Panc1 (cell line): ENCODE results near the gene FCN1.

Source experiments
- POLR2AphosphoS5 ChIP-seq: IDR thresholded peaks from 2 replicates; pipeline ENCODE4 v1.6.1; 2012; ENCODE audit warnings: mild to moderate bottlenecking, low read depth, low read length, moderate library complexity
- SIN3A ChIP-seq: IDR thresholded peaks from 2 replicates; pipeline ENCODE4 v1.6.1; 2012; ENCODE audit warnings: low read depth, mild to moderate bottlenecking, low read length, moderate library complexity, borderline replicate concordance; ENCODE audit not compliant: insufficient read depth
- TF ChIP-seq, protein P1 (sequence below): fragments of 450-650 bp; IDR thresholded peaks from 2 replicates; pipeline ENCODE4 v1.5.1; 2017; ENCODE audit warnings: mild to moderate bottlenecking
- TF ChIP-seq, protein P2 (sequence below), 2 experiments: IDR thresholded peaks; 2 replicates each; pipeline ENCODE4 v1.6.1; 2011 to 2012; ENCODE audit warnings: low read depth in 2 of 2, control low read depth in 1 of 2, low read length in 1 of 2, mild to moderate bottlenecking in 1 of 2, moderate library complexity in 1 of 2; ENCODE audit not compliant: insufficient read depth in 1 of 2

DNA sequence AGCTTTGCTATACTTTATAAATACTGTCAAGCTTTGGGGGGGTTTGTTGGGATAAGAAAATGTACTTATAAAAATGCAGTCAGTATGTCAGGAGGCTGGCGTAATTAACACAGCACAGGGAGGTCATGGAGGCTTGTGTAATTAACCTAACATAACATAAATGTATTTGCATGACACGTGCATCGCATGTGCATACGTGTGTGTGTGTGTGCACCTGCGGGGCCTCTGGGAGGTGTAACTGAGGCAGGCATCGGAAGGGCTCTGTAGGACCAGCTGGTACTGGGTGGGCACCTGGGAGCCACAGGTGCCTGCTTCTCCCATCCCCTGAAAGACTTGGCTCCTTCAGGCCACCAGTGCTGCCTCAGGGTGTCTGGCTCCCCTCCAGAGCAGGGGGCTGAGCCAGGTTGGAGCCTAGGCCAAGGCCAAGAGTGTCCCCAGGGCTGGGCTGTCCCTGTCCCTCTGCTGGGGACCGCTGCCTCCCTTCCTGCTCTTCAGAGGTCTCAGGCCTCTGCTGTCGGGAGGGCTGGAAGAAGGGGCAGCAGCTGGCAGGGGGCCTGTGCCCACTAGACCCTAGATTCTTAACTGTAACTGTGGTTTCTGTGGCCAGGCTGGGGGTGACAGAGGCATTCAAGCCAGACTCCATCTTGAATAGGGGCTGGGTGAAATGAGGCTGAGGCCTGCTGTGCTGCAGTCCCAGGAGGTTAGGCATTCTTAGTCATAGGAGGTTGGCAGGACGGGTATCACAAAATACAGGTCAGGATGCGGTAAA, 28.1 kb downstream of the FCN1 start:
- TF ChIP-seq, protein P1, sequence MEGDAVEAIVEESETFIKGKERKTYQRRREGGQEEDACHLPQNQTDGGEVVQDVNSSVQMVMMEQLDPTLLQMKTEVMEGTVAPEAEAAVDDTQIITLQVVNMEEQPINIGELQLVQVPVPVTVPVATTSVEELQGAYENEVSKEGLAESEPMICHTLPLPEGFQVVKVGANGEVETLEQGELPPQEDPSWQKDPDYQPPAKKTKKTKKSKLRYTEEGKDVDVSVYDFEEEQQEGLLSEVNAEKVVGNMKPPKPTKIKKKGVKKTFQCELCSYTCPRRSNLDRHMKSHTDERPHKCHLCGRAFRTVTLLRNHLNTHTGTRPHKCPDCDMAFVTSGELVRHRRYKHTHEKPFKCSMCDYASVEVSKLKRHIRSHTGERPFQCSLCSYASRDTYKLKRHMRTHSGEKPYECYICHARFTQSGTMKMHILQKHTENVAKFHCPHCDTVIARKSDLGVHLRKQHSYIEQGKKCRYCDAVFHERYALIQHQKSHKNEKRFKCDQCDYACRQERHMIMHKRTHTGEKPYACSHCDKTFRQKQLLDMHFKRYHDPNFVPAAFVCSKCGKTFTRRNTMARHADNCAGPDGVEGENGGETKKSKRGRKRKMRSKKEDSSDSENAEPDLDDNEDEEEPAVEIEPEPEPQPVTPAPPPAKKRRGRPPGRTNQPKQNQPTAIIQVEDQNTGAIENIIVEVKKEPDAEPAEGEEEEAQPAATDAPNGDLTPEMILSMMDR: no peak
- TF ChIP-seq SIN3A (no peak), POLR2AphosphoS5 (no peak)
- TF ChIP-seq, protein P2, sequence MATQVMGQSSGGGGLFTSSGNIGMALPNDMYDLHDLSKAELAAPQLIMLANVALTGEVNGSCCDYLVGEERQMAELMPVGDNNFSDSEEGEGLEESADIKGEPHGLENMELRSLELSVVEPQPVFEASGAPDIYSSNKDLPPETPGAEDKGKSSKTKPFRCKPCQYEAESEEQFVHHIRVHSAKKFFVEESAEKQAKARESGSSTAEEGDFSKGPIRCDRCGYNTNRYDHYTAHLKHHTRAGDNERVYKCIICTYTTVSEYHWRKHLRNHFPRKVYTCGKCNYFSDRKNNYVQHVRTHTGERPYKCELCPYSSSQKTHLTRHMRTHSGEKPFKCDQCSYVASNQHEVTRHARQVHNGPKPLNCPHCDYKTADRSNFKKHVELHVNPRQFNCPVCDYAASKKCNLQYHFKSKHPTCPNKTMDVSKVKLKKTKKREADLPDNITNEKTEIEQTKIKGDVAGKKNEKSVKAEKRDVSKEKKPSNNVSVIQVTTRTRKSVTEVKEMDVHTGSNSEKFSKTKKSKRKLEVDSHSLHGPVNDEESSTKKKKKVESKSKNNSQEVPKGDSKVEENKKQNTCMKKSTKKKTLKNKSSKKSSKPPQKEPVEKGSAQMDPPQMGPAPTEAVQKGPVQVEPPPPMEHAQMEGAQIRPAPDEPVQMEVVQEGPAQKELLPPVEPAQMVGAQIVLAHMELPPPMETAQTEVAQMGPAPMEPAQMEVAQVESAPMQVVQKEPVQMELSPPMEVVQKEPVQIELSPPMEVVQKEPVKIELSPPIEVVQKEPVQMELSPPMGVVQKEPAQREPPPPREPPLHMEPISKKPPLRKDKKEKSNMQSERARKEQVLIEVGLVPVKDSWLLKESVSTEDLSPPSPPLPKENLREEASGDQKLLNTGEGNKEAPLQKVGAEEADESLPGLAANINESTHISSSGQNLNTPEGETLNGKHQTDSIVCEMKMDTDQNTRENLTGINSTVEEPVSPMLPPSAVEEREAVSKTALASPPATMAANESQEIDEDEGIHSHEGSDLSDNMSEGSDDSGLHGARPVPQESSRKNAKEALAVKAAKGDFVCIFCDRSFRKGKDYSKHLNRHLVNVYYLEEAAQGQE (IDR thresholded peaks at IDR 0.05; ENCODE audit: insufficient read depth in 1 of 2, low read depth in 2 of 2, low read length in 1 of 2): no peak
